OCI-LY1 (cell line): ENCODE data around the gene PRKCE.

Source experiments
- EZH2 ChIP-seq: fragments of 200-600 bp; sonication (generic), shearing (Covaris generic); IDR thresholded peaks from 2 replicates; pipeline ENCODE4 v1.8.0; 2017; ENCODE audit warnings: borderline replicate concordance, mixed run types, mild to moderate bottlenecking, antibody characterized with exemption, low read length, moderate library complexity, mixed read lengths
- TF ChIP-seq, protein P1 (sequence below): fragments of 200-600 bp; sonication (generic), shearing (Covaris generic); IDR thresholded peaks from 2 replicates; pipeline ENCODE4 v1.5.1; 2017; ENCODE audit warnings: mild to moderate bottlenecking, antibody characterized with exemption, low read length, moderate library complexity, mixed read lengths

DNA sequence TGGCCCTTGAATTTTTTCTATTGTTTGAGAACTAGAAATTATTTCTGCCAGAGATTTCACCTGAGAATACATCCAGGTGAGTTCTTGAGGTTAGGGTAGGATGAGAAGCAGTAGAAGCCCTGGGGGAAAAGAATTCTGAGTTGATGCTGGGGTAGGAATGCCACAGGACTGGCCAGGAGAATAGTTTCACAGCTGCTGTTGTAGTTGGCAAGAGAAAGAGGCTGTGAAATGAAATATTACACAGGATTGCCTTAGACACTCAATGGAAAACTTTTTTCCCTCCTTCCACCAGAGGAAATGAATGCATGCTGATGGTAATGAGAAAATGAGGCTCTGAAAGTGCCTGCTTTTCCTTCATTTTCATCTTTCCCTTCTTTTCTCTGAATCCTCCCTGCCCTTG, 54.6 kb downstream of the PRKCE start:
- TF ChIP-seq, protein P1, sequence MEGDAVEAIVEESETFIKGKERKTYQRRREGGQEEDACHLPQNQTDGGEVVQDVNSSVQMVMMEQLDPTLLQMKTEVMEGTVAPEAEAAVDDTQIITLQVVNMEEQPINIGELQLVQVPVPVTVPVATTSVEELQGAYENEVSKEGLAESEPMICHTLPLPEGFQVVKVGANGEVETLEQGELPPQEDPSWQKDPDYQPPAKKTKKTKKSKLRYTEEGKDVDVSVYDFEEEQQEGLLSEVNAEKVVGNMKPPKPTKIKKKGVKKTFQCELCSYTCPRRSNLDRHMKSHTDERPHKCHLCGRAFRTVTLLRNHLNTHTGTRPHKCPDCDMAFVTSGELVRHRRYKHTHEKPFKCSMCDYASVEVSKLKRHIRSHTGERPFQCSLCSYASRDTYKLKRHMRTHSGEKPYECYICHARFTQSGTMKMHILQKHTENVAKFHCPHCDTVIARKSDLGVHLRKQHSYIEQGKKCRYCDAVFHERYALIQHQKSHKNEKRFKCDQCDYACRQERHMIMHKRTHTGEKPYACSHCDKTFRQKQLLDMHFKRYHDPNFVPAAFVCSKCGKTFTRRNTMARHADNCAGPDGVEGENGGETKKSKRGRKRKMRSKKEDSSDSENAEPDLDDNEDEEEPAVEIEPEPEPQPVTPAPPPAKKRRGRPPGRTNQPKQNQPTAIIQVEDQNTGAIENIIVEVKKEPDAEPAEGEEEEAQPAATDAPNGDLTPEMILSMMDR, result no peak
- TF ChIP-seq EZH2, result no peak
